ENCODE data around the gene SKI.
"Not testable (repeated sequence)": the region's sequence is repeated elsewhere in the genome, so short reads cannot be mapped to it uniquely, and the experiment has no call there.

SKI gene

GRCh38 chr1:2328676-2329455, 100.7 kb downstream of the SKI start:
- POLR2A ChIA-PET = no interaction called here
- TF ChIP-seq CTCF (IDR thresholded peaks at IDR 0.05; ENCODE audit: control extremely low read depth, extremely low read depth, low read depth, missing control alignments) = no peak
- no peak for DNase-seq (ENCODE audit: extremely low spot score)
- CTCF ChIA-PET = no interaction called here

- POLR2A ChIA-PET = no interaction called here
- no peak for DNase-seq (ENCODE audit: extremely low spot score)
- CTCF ChIA-PET = no interaction called here
- TF ChIP-seq CTCF (IDR thresholded peaks at IDR 0.05; ENCODE audit: control extremely low read depth, extremely low read depth, low read depth, missing control alignments) = no peak
These were observed 101.9 kb downstream of the SKI start for GRCh38 chr1:2330035-2330434.

DNA sequence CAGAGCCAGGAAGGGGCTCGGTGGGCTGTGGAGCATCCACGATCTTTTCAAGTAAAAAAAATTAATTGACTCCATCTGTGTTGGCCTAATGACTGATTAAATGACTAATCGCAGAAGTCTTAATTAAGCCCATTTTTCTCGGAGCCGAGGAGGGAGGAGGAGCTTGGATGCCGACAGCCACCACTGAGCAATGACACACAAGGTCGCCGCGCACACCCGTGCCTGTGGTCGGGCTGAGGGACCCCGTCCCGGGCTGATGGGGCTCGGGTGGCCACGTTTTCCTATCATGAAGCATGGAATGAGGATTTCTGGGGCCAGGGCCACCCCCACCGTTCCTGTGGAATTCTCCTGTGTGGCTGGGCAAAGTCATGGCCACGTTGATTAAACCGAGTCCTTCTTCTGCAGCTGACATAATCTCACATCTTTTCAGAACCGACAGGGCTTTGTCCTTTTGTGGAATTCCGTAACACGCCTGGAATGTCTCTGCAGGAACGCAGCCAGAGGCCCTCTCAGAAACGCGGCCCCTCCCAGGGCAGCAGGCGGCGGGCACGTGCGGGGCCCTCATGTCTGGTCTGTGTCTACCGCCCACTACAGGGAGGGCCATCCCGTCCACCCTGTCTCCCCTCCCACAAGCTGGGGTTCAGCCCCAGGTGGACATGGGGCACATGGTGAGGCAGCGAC, 102.5 kb downstream of the SKI start:
- CTCF ChIA-PET = no interaction called here
- no peak for TF ChIP-seq CTCF (IDR thresholded peaks at IDR 0.05; ENCODE audit: control extremely low read depth, extremely low read depth, low read depth, missing control alignments)
- DNase-seq (ENCODE audit: extremely low spot score) = no peak
- POLR2A ChIA-PET = no interaction called here

DNA sequence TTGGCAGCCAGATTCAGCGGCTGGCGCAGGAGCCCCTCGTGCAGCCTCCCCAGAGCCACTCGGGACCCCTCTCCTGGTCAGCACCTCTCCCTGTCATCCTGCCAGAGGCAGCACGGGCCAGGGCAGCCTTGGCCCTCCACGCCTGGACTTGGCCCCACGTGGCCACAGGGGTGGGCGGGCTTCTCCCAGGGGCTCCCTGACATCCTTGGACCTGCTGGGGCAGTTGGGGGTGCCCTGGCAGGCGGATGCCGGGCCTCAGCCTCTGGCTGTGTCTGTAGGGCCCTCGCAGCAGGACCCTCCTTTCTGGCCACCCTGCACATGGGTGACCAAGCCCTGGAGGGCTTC, 103.1 kb downstream of the SKI start:
- CTCF ChIA-PET = no interaction called here
- DNase-seq (ENCODE audit: extremely low spot score) = no peak
- POLR2A ChIA-PET = no interaction called here

DNA sequence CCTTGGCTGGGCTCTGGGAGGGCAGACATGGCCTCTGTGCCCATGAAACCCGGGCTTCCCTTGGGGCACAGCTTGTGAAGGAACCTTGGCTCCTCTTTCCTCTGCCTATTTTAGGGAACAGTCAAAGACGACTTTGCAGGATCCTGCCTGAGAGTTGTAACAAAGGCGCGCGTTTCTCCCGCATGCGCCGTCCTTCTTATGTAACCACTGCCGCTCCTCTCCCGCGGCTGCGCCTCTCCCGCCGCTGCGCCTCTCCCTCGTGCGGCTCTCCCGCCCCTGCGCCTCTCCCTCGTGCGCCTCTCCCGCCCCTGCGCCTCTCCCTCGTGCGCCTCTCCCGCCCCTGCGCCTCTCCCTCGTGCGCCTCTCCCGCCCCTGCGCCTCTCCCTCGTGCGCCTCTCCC, 103.5 kb downstream of the SKI start:
- DNase-seq (ENCODE audit: extremely low spot score); CTCF ChIA-PET; POLR2A ChIA-PET: not testable (repeated sequence)

More for the DNA sequence above, 103.1 kb downstream of the SKI start:
- no peak for TF ChIP-seq CTCF (IDR thresholded peaks at IDR 0.05; ENCODE audit: control extremely low read depth, extremely low read depth, low read depth, missing control alignments)

- TF ChIP-seq CTCF (IDR thresholded peaks at IDR 0.05; ENCODE audit: control extremely low read depth, extremely low read depth, low read depth, missing control alignments) = no peak
- ChIA-PET POLR2A (no interaction called here), CTCF (no interaction called here)
- no peak for DNase-seq (ENCODE audit: extremely low spot score)
These were observed 106.2 kb downstream of the SKI start for GRCh38 chr1:2334366-2334765.

GRCh38 chr1:2334883-2335534, 106.9 kb downstream of the SKI start:
- ChIA-PET POLR2A (no interaction called here), CTCF (no interaction called here)
- DNase-seq (ENCODE audit: extremely low spot score) = no peak
- no peak for TF ChIP-seq CTCF (IDR thresholded peaks at IDR 0.05; ENCODE audit: control extremely low read depth, extremely low read depth, low read depth, missing control alignments)
